K562 (cell line): ENCODE measurements around the gene LAPTM5. TPM values are rescaled to one million over a fixed set of nuclear protein-coding genes. Genes with fewer than 3 reads are reported as not detected.

ENCODE experiments used
- CBX2 ChIP-seq: fragments of 200-600 bp; sonication (generic); IDR thresholded peaks from one replicate; pipeline ENCODE4 v1.6.1; 2012; ENCODE audit warnings: mild to moderate bottlenecking, low read length, inconsistent platforms; ENCODE audit not compliant: insufficient read depth, poor library complexity, severe bottlenecking
- CHD4 ChIP-seq: fragments of 200-600 bp; sonication (generic); IDR thresholded peaks from 3 replicates; pipeline ENCODE4 v1.6.1; 2012; ENCODE audit warnings: low read depth, mild to moderate bottlenecking, mixed read lengths, low read length, inconsistent platforms; ENCODE audit not compliant: insufficient read depth, insufficient replicate concordance, poor library complexity, severe bottlenecking
- KLF1 ChIP-seq: fragments of 450-650 bp; IDR thresholded peaks from 2 replicates; pipeline ENCODE4 v1.6.1; 2016; ENCODE audit warnings: missing genetic modification characterization, missing compliant biosample characterization
- LEF1 ChIP-seq: fragments of 450-650 bp; IDR thresholded peaks from 2 replicates; pipeline ENCODE4 v1.6.1; 2016; ENCODE audit warnings: mild to moderate bottlenecking
- MTA1 ChIP-seq: fragments of 450-650 bp; IDR thresholded peaks from 2 replicates; pipeline ENCODE4 v1.6.1; 2017; ENCODE audit warnings: borderline replicate concordance
- NONO ChIP-seq, 2 experiments: fragments of 200-400 bp in 1 of 2; fragments of 450-650 bp in 1 of 2; formaldehyde crosslinking in 1 of 2; IDR thresholded peaks; 2 replicates each; pipeline ENCODE4 v1.6.1; 2017; ENCODE audit warnings: low read depth in 2 of 2, mild to moderate bottlenecking in 2 of 2, moderate library complexity in 2 of 2, low read length in 1 of 2
- NUFIP1 ChIP-seq: fragments of 450-650 bp; IDR thresholded peaks from 2 replicates; pipeline ENCODE4 v1.6.1; 2018; ENCODE audit not compliant: partially characterized antibody
- PRMT5 ChIP-seq: sonication (generic); formaldehyde crosslinking; IDR thresholded peaks from 2 replicates; pipeline ENCODE4 v1.5.0; 2020; ENCODE audit warnings: missing genetic modification reagents
- RAD21 ChIP-seq, 2 experiments: fragments of 250-450 bp in 1 of 2; fragments of 450-650 bp in 1 of 2; sonication (Bioruptor Pico) in 1 of 2; formaldehyde crosslinking in 1 of 2; IDR thresholded peaks in 1 of 2; conservative IDR thresholded peaks in 1 of 2; 2 replicates each; pipeline versions ENCODE4 v1.4.0 to v1.8.0; 2020 to 2022; ENCODE audit warnings: mild to moderate bottlenecking in 2 of 2, moderate library complexity in 1 of 2
- RAD51 ChIP-seq: fragments of 450-650 bp; IDR thresholded peaks from 2 replicates; pipeline ENCODE4 v1.7.1; 2016; ENCODE audit warnings: low read depth, mild to moderate bottlenecking, borderline replicate concordance
- SMC3 ChIP-seq: conservative IDR thresholded peaks from 2 replicates; pipeline ENCODE4 v1.6.1; 2011; ENCODE audit warnings: low read depth, low read length, improper control_type of control experiment; ENCODE audit not compliant: insufficient read depth
- SREBF2 ChIP-seq: sonication (generic); formaldehyde crosslinking; IDR thresholded peaks from 2 replicates; pipeline ENCODE4 v1.4.0; 2020; ENCODE audit warnings: mild to moderate bottlenecking, missing genetic modification reagents
- TOE1 ChIP-seq, 2 experiments: fragments of 450-650 bp in 1 of 2; sonication (generic) in 1 of 2; formaldehyde crosslinking in 1 of 2; IDR thresholded peaks; 2 replicates each; pipeline versions ENCODE4 v1.7.1 to v1.8.0; 2016 to 2022; ENCODE audit warnings: borderline replicate concordance in 2 of 2, mild to moderate bottlenecking in 2 of 2, antibody characterized with exemption in 1 of 2, inconsistent platforms in 1 of 2, low read depth in 1 of 2, missing genetic modification reagents in 1 of 2, moderate library complexity in 1 of 2
- TRIM24 ChIP-seq, 2 experiments: fragments of 450-650 bp; IDR thresholded peaks; 2 replicates each; pipeline ENCODE4 v1.6.1; 2016
- ZBTB34 ChIP-seq: fragments of 250-450 bp; sonication (Bioruptor Pico); IDR thresholded peaks from 2 replicates; pipeline ENCODE4 v1.8.0; 2021; ENCODE audit warnings: mild to moderate bottlenecking, moderate library complexity
- ZC3H11A ChIP-seq: IDR thresholded peaks from 2 replicates; pipeline ENCODE4 v1.6.1; 2012; ENCODE audit warnings: low read depth, low read length, improper control_type of control experiment
- ZNF311 ChIP-seq: fragments of 250-450 bp; sonication (Bioruptor Pico); IDR thresholded peaks from 2 replicates; pipeline ENCODE4 v1.4.0; 2020; ENCODE audit warnings: mild to moderate bottlenecking, moderate library complexity
- polyA plus RNA-seq, 8 experiments: library from polyadenylated mRNA; depleted of rRNA in 4 of 8; stranded (reverse) in 5 of 8; unstranded in 3 of 8; fragments of >200 nt; fragmentation: Nextera tagmentation in 2 of 8; fragmentation: Illumina TruSeq in 1 of 8; extraction: Ambion mirVana in 2 of 8; extraction: Trizol in 1 of 8; gene quantifications; 2 replicates each; pipeline versions ENCODE4 v1.2.1 to v1.2.3, GENCODE V29; 2011 to 2014; ENCODE audit warnings: inconsistent platforms in 1 of 8, missing spikeins in 1 of 8
- total RNA-seq, 7 experiments: library from RNA; depleted of rRNA in 6 of 7; stranded (reverse); fragments of >200 nt in 6 of 7; fragmentation: Illumina TruSeq in 2 of 7; extraction: Trizol in 2 of 7; gene quantifications; 2 replicates each; pipeline versions ENCODE4 v1.2.1 to v1.2.3, GENCODE V29; 2011 to 2021; ENCODE audit warnings: low replicate concordance in 1 of 7
- TF ChIP-seq, protein P1 (sequence below): sonication (generic); formaldehyde crosslinking; IDR thresholded peaks from 2 replicates; pipeline ENCODE4 v1.8.0; 2023; ENCODE audit warnings: mild to moderate bottlenecking, missing genetic modification reagents
- TF ChIP-seq, protein P2 (sequence below): sonication (generic); formaldehyde crosslinking; IDR thresholded peaks from 2 replicates; pipeline ENCODE4 v1.8.0; 2023; ENCODE audit warnings: mild to moderate bottlenecking, missing genetic modification reagents

LAPTM5 gene
- total and polyA plus RNA-seq, 9 of the 15 experiments (the other 6 are each of a cell fraction or from before 2014, with no cell fraction given): 2.4 to 47.3 (median 20.3) TPM

DNA sequence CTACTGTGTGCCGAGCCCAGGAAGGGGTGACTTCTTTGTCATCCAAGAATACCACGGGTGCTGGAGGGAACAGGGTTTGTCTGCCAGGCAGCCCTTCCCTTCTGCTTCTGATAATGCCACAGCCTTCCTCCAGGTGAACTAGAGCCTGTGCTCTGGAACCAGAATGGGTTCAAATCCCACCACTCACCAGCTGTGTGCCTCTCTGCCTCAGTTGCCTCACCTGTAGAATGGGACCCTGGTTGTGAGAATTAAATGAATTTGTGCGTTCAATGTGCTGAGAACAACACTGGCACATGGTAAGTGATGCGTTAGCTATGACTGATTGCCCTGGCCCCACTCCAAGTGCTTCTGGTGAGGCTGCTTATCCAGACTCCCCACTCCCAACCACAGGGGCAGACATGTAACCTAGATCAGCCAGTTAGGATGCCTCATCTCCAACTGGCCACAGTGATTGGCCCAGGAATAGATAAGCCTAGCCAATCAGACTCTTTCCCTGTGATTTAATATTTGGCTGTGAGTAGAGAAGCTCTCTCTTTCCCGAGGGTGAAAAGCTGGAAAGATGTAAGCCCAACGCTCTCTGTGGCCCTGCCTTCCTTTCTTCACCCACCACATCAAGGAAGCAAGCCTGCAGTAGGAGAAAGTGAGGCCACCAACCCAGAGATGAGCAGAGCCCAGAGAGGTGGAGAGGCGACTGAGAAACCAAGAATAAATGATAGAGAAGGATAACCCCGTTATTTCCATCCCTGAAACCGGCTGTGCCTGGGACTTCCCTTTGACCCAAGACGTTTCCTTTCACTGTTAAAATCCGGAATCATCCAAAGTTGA is 20.8 kb upstream of the LAPTM5 start (continued):
- TF ChIP-seq NONO (IDR thresholded peaks at IDR 0.05; ENCODE audit: low read depth in 2 of 2, low read length in 1 of 2) (no peak), SMC3 (no peak; the same call in 1 of the 2 replicates), TRIM24 (IDR thresholded peaks at IDR 0.05) (peak in 1 of 2 experiments; percentile 68; a peak in 2 of 4 replicates), CBX2 (no peak), PRMT5 (CRISPR knock-in tag) (0 out of 2 replicates have a peak, but pooled peaks have one; percentile 26), TOE1 (IDR thresholded peaks at IDR 0.05; ENCODE audit: borderline replicate concordance) (peak; percentile 79), TOE1 (CRISPR knock-in tag; IDR thresholded peaks at IDR 0.05; ENCODE audit: borderline replicate concordance, low read depth) (0 out of 2 replicates have a peak, but pooled peaks have one; percentile 17), CHD4 (peak; percentile 81), NUFIP1 (peak; percentile 98), SREBF2 (CRISPR knock-in tag) (peak; percentile 98; the same call in 1 of the 2 replicates), ZBTB34 (CRISPR knock-in tag) (peak; percentile 83; the same call in 1 of the 2 replicates), LEF1 (peak; percentile 72; the same call in 1 of the 2 replicates), RAD21 (CRISPR knock-in tag; conservative IDR thresholded peaks at IDR 0.05 in 1 of 2, IDR thresholded peaks at IDR 0.05 in 1 of 2) (peak in 1 of 2 experiments; percentile 15; a peak in 2 of 4 replicates), KLF1 (tag) (peak; percentile 78; the same call in 1 of the 2 replicates), ZC3H11A (no peak), ZNF311 (CRISPR knock-in tag) (no peak; the same call in 1 of the 2 replicates), MTA1 (peak; percentile 57; the same call in 1 of the 2 replicates), RAD51 (peak; percentile 44; the same call in 1 of the 2 replicates)
- TF ChIP-seq, protein P1, sequence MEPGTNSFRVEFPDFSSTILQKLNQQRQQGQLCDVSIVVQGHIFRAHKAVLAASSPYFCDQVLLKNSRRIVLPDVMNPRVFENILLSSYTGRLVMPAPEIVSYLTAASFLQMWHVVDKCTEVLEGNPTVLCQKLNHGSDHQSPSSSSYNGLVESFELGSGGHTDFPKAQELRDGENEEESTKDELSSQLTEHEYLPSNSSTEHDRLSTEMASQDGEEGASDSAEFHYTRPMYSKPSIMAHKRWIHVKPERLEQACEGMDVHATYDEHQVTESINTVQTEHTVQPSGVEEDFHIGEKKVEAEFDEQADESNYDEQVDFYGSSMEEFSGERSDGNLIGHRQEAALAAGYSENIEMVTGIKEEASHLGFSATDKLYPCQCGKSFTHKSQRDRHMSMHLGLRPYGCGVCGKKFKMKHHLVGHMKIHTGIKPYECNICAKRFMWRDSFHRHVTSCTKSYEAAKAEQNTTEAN (CRISPR knock-in tag): peak; percentile 96
- TF ChIP-seq, protein P2, sequence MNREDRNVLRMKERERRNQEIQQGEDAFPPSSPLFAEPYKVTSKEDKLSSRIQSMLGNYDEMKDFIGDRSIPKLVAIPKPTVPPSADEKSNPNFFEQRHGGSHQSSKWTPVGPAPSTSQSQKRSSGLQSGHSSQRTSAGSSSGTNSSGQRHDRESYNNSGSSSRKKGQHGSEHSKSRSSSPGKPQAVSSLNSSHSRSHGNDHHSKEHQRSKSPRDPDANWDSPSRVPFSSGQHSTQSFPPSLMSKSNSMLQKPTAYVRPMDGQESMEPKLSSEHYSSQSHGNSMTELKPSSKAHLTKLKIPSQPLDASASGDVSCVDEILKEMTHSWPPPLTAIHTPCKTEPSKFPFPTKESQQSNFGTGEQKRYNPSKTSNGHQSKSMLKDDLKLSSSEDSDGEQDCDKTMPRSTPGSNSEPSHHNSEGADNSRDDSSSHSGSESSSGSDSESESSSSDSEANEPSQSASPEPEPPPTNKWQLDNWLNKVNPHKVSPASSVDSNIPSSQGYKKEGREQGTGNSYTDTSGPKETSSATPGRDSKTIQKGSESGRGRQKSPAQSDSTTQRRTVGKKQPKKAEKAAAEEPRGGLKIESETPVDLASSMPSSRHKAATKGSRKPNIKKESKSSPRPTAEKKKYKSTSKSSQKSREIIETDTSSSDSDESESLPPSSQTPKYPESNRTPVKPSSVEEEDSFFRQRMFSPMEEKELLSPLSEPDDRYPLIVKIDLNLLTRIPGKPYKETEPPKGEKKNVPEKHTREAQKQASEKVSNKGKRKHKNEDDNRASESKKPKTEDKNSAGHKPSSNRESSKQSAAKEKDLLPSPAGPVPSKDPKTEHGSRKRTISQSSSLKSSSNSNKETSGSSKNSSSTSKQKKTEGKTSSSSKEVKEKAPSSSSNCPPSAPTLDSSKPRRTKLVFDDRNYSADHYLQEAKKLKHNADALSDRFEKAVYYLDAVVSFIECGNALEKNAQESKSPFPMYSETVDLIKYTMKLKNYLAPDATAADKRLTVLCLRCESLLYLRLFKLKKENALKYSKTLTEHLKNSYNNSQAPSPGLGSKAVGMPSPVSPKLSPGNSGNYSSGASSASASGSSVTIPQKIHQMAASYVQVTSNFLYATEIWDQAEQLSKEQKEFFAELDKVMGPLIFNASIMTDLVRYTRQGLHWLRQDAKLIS (CRISPR knock-in tag): 0 out of 2 replicates have a peak, but pooled peaks have one; percentile 45
